Sigmoid colon (tissue), 7 donors: ENCODE data around the gene MRPS30. TPM values are rescaled to one million over a fixed set of nuclear protein-coding genes. Genes with fewer than 3 reads are reported as not detected.

ENCODE experiments used
- DNase-seq: peaks from one replicate; pipeline ENCODE4 v3.0.0-alpha.2; 2019
- H3K27ac ChIP-seq, 4 donors: fragments of 200-600 bp; sonication (generic); one replicate each; pipeline ENCODE4 v1.5.1; 2016 to 2019; ENCODE audit warnings: mild to moderate bottlenecking in 1 of 4
- H3K27me3 ChIP-seq, 3 donors: fragments of 200-600 bp; sonication (generic); one replicate each; pipeline ENCODE4 v1.5.1; 2019; ENCODE audit warnings: mild to moderate bottlenecking in 1 of 3
- H3K36me3 ChIP-seq, 4 donors: fragments of 200-600 bp; sonication (generic); one replicate each; pipeline ENCODE4 v1.5.1; 2016 to 2019
- H3K4me1 ChIP-seq, 4 donors: fragments of 200-600 bp; sonication (generic); one replicate each; pipeline ENCODE4 v1.5.1; 2017 to 2019
- H3K4me3 ChIP-seq, 4 donors: fragments of 200-600 bp; sonication (generic); one replicate each; pipeline ENCODE4 v1.5.1; 2017 to 2019; ENCODE audit warnings: mild to moderate bottlenecking in 2 of 4, moderate library complexity in 1 of 4
- H3K9me3 ChIP-seq, 4 donors: fragments of 200-600 bp in 3 of 4; sonication (generic) in 3 of 4; one replicate each; pipeline versions ENCODE4 v1.5.1 to v1.6.1; 2013 to 2019
- EP300 ChIP-seq, 4 donors: sonication (generic); formaldehyde crosslinking; IDR thresholded peaks; one replicate each; pipeline ENCODE4 v1.6.1; 2017; ENCODE audit warnings: antibody characterized with exemption in 4 of 4
- POLR2A ChIP-seq, 2 donors: fragments of 450-650 bp; IDR thresholded peaks; one replicate each; pipeline ENCODE4 v1.6.1; 2016; ENCODE audit warnings: antibody characterized with exemption in 2 of 2, mild to moderate bottlenecking in 2 of 2, moderate library complexity in 2 of 2
- POLR2AphosphoS5 ChIP-seq, 4 donors: sonication (generic); formaldehyde crosslinking; IDR thresholded peaks; one replicate each; pipeline ENCODE4 v1.6.1; 2017; ENCODE audit warnings: antibody characterized with exemption in 4 of 4
- WGBS, 2 donors: extraction: QIAGEN DNeasy Blood & Tissue Kit; methylation state at CpG; one replicate each; pipeline ENCODE4 v1.1.7; 2013; 5-methylcytosine and 5-hydroxymethylcytosine counted together
- intact Hi-C: fragments of 100-400 bp; cut with DNase I; formaldehyde crosslinking; loops from one replicate; pipeline ENCODE4 v1.15.1; 2023
- polyA plus RNA-seq, 3 donors: library from polyadenylated mRNA; stranded (reverse); fragments of 200-250 nt; gene quantifications; one replicate each; pipeline ENCODE4 v1.2.3, GENCODE V29; 2013
- total RNA-seq, 4 donors: library from RNA; depleted of rRNA; stranded (reverse); fragments of >200 nt; gene quantifications; one replicate each; pipeline ENCODE4 v1.1.0, GENCODE V29; 2016
- TF ChIP-seq, protein P1 (sequence below), 4 experiments: fragments of 450-650 bp in 3 of 4; fragments of 200-600 bp in 1 of 4; IDR thresholded peaks; one replicate each; pipeline ENCODE4 v1.5.1; 2016 to 2019; ENCODE audit warnings: antibody characterized with exemption in 4 of 4, mild to moderate bottlenecking in 3 of 4, moderate library complexity in 2 of 4
- donor health status: healthy with polysubstance abuse.
- donor health status: Bipolar disorder and iron deficiency.
- donor health status: healthy.

MRPS30 gene
- total and polyA plus RNA-seq, 7 donors = 19.8 to 66.4 (median 58.2) TPM

DNA sequence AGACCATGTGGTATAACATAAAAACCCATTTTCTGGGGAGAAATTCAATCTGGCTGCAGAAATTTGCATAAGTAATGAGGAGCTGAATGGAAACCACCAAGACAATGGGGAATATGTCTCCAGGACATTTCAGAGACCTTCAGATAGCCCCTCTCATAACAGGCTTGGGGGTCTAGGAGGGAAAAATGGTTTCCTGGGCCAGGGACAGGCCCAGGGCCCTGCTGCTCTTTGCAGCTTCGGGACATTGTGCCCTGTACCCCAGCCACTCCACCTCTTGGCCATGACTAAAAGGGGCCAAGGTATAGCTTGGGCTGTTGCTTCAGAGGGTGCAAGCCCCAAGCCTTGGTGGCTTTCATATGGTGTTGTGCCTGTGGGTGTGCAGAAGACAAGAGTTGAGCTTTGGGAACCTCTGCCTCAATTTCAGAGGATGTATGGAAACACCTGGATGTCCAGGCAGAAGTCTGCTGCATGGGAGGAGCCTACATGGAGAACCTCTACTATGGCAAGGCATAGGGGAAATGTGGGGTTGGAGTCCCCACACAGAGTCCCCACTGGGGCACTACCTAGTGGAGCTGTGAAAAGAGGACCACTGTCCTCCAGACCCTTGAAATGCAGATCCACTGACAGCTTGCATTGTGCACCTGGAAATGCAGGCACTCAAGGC lies 30.4 kb downstream of the MRPS30 start:
- TF ChIP-seq, protein P1, sequence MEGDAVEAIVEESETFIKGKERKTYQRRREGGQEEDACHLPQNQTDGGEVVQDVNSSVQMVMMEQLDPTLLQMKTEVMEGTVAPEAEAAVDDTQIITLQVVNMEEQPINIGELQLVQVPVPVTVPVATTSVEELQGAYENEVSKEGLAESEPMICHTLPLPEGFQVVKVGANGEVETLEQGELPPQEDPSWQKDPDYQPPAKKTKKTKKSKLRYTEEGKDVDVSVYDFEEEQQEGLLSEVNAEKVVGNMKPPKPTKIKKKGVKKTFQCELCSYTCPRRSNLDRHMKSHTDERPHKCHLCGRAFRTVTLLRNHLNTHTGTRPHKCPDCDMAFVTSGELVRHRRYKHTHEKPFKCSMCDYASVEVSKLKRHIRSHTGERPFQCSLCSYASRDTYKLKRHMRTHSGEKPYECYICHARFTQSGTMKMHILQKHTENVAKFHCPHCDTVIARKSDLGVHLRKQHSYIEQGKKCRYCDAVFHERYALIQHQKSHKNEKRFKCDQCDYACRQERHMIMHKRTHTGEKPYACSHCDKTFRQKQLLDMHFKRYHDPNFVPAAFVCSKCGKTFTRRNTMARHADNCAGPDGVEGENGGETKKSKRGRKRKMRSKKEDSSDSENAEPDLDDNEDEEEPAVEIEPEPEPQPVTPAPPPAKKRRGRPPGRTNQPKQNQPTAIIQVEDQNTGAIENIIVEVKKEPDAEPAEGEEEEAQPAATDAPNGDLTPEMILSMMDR (IDR thresholded peaks at IDR 0.05) = no peak
- TF ChIP-seq EP300 (IDR thresholded peaks at IDR 0.05) = no peak
- intact Hi-C loops = no loop called here

DNA sequence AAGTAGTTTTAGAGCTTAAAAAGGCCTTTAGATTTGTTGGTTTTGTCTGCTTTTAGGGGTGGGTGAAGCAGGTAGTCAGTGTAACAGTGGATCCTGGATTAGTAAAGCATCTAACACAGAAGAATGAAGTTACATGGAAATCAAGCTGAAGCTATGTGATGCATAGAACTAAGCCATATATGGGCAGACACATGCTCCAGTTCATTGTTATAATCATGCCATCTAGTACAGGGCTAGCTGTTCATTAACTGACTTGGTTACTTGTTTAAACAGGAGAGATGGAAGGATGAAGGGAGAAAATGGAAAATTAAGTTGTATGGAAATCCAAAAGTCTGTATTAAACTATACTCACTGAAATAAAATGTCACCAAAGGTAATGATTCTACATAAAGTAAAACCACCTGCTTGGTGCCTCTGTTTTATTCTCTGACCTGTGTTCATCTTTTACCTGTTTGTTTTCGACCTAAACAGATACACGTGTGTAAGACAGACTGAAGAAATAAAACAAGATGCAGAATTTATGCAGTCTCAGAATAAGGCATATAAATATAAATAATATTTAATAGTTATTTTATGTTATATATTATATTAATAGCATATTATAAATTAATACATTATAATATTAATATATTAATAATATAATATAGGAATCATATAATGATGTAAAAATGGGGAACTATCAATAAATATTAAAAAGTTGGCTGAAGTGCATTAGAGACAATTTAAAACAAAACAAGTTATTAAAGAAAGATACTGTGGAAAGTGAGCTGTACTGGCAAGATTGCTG lies 33.9 kb downstream of the MRPS30 start:
- WGBS, 2 donors = 89% methylated on average over 2 of the region's 2 CpGs
- H3K9me3 ChIP-seq = peaks cover 0 to 7% (median 0%) of the 10 kb centered on the region in 4 donors

More for the DNA sequence above, 30.4 kb downstream of the MRPS30 start:
- Histone ChIP-seq H3K4me3 (no peak overlapping the region), H3K27me3 (no peaks in the 10 kb centered on the region), H3K4me1 (no peaks in the 10 kb centered on the region), H3K27ac (no peak overlapping the region), H3K36me3 (no peaks in the 10 kb centered on the region), H3K9me3 (peaks cover 0 to 7% (median 0%) of the 10 kb centered on the region in 4 donors)
- DNase-seq = no peak
- 87 to 100% methylated on average over 1 of the region's 1 CpG for WGBS, 2 donors

DNA sequence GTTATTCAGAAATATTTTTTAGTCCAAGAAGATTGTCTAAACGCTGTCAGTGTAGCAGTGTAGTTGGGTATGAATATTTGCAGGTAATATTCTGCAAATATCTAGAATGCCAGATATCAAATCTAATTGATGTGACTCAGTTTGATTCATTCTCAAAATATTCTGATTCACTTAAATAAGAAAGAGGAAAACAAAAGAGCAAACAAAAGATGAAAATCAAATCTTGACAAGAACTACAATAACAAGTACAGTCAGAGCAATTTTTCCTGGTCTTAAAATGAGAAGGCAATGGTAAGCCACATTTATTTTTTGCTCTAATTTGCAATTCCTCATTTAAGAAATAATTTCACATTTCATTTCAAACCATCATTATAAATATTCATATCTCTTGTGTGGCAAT lies 36.0 kb downstream of the MRPS30 start:
- no peak overlapping the region for H3K4me3 ChIP-seq
- H3K9me3 ChIP-seq = no peaks in the 10 kb centered on the region
- H3K27ac ChIP-seq = no peak overlapping the region
- intact Hi-C loops = no loop called here
- no peaks in the 10 kb centered on the region for H3K36me3 ChIP-seq
- TF ChIP-seq, protein P1 (IDR thresholded peaks at IDR 0.05) = no peak
- TF ChIP-seq POLR2A (IDR thresholded peaks at IDR 0.05) (no peak), EP300 (IDR thresholded peaks at IDR 0.05) (no peak), POLR2AphosphoS5 (IDR thresholded peaks at IDR 0.05) (no peak)
- no peak for DNase-seq
- H3K4me1 ChIP-seq = no peaks in the 10 kb centered on the region
- 87 to 88% methylated on average over 1 of the region's 1 CpG for WGBS, 2 donors
- no peaks in the 10 kb centered on the region for H3K27me3 ChIP-seq

More for the DNA sequence above, 33.9 kb downstream of the MRPS30 start:
- no peaks in the 10 kb centered on the region for H3K4me1 ChIP-seq
- H3K27me3 ChIP-seq = no peaks in the 10 kb centered on the region
- DNase-seq = no peak
- H3K27ac ChIP-seq = no peak overlapping the region
- intact Hi-C loops = no loop called here
- no peaks in the 10 kb centered on the region for H3K36me3 ChIP-seq
- no peak overlapping the region for H3K4me3 ChIP-seq
- TF ChIP-seq POLR2AphosphoS5 (IDR thresholded peaks at IDR 0.05) (no peak), POLR2A (IDR thresholded peaks at IDR 0.05) (no peak), EP300 (IDR thresholded peaks at IDR 0.05) (no peak)
- TF ChIP-seq, protein P1 (IDR thresholded peaks at IDR 0.05) = no peak

DNA sequence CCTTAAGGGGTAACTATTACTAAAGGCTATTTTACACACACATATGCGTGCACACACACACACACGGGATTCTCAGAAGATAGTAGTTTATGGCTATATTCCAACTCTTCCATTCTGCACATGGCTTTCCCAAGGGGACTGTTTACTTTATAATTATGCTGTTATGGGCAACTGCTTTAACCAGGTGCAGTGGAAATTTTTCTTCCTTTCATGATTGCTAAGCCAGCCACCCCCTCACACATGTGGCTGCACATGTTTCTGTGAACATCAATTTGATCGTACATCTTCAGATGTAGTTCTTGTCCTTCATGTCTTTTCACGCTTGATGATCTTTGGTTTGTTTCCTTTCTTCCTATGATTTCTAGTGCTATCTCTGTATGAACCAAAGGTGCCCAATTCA lies 37.0 kb downstream of the MRPS30 start:
- Histone ChIP-seq H3K4me1 (no peaks in the 10 kb centered on the region), H3K27me3 (no peaks in the 10 kb centered on the region), H3K36me3 (no peaks in the 10 kb centered on the region), H3K4me3 (no peak overlapping the region), H3K9me3 (no peaks in the 10 kb centered on the region), H3K27ac (no peak overlapping the region)
- WGBS, 2 donors = 63 to 73% methylated on average over 4 of the region's 4 CpGs
- intact Hi-C loops = no loop called here
- DNase-seq = no peak
- no peak for TF ChIP-seq EP300 (IDR thresholded peaks at IDR 0.05)
- TF ChIP-seq, protein P1 (IDR thresholded peaks at IDR 0.05) = no peak
- no peak for TF ChIP-seq POLR2A (IDR thresholded peaks at IDR 0.05)
- no peak for TF ChIP-seq POLR2AphosphoS5 (IDR thresholded peaks at IDR 0.05)
